NCI-H2196 (cell line): ENCODE measurements around the gene SORBS1.

ENCODE experiments used
- DNase-seq: peaks from one replicate; lab custom pipeline; 2025; ENCODE audit not compliant: unreplicated experiment; lab: John Stamatoyannopoulos, UW

SORBS1 gene

DNA sequence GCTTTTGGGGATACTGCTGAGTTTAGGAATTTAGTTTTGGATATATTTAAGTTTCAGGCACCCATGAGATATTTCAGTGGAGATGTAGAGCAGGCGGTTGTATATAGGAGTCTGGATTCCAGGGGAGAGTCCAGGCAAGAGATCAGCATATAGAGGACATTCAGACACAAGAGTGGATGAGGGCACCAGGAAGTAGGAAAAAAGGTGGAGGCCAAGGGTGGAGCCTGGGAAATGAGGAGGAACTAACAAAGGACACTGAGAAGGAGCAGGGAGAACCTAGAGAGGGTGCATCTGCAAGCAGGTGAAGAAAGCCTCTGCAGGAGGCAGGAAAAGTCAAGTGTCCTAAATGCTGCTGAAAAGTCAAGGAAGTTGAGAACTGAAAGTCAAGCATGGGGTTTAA lies 257.2 kb downstream of the SORBS1 start:
- DNase-seq: no peak

DNA sequence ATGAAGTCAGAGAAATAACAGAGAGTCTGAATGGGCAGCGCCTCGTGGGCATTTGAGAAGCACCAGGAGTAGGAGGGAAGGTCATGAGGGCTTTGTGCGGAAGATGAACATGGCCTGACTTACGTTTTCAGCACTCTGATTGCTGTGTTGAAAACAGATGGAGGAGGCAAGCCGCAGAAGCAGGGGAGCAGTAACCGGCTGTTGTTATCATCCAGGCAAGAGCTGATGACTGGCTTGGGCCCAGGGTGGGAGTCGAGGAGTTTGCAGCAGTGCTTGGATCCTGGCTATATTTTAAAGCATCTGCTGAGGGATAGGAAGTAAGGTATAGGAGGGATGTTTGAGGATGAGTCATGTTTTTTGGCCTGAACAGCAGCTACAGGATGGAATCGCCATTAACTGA lies 257.6 kb downstream of the SORBS1 start:
- no peak for DNase-seq

DNA sequence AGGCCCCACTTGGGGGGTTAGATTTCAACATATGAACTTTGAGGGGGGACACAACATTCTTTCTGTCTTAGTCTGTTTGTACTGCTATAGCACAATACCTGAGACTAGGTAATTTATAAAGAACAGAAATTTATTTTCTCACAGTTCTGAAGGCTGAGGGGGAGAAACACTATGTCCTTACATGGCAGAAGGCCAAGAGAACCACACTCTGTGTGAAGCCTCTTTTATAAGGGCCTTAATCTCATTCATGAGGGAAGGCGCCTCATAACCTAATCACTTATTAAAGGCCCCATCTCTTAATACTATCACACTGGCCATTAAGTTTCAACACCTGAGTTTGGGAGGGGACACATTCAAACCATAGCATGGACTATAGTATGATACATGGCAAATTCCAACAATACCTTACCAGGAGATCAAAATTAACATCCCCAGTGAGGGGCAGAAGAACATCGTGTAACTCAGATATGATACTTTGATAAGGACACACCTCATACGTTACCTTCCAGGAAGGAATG lies 261.1 kb downstream of the SORBS1 start:
- no peak for DNase-seq

DNA sequence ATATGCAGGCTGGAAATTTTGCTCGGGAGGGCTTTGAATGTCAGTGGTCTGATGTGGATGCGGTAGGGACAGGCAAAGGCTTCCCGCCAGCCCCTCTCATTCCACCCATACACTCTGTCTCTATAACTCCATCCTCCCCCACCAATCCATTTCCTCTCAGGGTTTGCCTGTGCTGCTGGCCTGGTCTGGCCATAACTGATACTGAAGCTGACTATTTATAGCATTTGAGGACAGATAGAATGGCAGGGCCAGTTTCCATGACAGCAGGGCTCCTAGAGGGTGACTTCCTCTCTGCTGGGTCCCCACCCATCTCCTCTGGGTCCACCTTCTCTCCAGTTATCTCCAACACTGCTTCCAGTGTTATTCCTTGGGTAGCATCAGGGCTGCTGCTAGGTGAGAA lies 263.8 kb downstream of the SORBS1 start:
- no peak for DNase-seq

DNA sequence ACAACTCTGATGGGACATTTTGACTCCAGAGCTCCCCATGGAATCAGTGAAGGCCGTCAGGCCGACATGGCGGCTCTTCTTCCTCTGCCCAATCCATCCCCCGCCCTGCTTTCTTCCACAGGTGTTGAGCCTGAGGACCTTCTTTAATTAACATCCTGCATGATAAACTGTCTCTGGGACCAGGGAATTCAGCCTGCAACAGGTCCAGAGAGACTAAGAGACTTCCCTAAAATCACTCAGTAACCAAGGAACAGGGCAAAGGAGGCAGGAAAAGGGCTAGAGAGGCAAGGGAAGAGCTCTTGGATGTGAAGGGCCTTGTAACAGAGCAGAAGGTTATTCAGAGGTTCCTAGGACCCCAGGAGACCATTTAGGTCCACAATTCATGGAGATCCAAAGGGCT lies 264.4 kb downstream of the SORBS1 start:
- DNase-seq: no peak

DNA sequence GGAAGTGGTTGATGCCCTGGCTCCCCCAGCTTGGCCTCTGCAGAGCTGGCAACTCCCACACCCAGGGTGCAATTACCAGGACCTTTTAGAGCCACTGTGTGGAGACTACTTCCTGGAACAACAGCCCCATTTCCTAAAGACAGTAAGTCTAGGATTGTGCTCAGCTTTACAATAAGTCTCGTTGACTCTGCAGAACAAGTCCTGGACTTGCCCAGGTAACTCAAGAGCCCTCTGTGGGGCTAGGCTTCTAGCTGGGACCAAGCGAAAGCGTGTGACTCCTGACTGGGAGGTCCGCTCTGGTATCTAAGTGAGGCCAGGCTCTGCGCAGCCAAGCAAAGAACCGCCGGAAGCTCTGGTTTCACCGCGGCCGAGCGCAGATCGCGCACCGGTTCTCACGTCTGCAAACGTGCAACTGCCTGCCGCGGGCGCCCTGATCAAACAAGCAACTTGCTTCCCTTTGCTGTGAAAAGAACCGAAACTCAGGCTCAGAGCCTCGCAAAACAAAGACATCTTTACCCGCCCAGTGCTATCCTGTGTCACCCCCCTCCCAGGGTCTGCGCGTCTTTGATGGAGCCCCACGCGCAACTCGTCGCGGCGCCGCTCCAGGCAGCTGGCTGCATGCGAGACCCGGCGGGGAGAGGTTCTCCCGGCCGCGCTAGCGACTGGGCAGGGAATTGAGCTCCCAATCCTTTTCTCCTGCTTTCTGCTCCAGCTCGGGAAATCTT lies 266.0 kb downstream of the SORBS1 start:
- DNase-seq: peak; percentile 76

DNA sequence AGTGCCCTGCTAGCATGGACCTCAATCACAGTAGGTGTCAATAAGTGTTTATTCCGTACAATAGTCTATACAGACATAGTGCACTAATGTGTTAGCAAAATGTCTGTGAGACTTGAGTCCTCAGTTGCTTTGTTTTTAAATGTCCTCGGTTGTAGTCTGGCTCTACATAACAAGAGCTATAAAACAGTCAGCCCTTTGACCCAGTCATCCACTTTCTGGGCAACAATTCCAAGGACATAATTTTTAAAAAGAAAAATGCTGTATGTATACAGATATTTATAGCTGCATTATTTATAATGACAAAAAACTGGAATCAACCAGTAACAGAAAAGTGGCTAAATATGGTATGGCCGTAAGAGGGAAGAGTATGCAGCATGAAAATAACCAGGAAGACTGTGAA lies 267.5 kb downstream of the SORBS1 start:
- no peak for DNase-seq

DNA sequence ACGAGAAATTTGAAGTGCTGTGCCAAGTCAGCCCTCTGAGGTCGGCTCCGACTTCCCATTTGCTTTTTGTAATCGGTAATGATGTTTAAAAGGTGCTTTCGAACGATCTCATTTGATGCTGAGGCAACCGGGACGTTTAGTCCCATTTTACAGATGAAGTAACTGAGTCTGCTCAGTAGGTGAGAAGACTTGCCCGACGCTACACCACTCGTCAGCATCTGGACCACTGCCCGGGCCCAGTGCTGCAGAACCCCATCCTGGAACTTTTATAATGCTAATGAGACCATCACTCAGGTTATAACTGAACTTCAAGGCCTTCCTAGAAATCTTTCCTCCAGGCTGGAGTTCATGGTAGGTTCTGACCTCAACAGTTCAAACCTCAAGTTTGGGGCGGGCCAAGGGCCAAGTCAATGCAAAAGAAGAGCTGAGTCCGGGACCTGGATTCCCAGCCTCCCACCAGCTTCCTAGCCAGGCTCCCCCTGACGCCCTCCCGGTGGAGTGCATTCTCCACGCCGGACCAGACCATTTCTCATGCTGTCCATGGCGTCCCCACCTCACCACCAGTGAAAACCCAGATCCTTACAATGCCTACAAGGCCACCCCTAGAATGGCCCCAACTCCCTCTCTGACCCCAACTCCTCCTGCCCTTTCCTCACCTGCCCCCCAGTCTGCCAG lies 269.7 kb downstream of the SORBS1 start:
- no peak for DNase-seq

DNA sequence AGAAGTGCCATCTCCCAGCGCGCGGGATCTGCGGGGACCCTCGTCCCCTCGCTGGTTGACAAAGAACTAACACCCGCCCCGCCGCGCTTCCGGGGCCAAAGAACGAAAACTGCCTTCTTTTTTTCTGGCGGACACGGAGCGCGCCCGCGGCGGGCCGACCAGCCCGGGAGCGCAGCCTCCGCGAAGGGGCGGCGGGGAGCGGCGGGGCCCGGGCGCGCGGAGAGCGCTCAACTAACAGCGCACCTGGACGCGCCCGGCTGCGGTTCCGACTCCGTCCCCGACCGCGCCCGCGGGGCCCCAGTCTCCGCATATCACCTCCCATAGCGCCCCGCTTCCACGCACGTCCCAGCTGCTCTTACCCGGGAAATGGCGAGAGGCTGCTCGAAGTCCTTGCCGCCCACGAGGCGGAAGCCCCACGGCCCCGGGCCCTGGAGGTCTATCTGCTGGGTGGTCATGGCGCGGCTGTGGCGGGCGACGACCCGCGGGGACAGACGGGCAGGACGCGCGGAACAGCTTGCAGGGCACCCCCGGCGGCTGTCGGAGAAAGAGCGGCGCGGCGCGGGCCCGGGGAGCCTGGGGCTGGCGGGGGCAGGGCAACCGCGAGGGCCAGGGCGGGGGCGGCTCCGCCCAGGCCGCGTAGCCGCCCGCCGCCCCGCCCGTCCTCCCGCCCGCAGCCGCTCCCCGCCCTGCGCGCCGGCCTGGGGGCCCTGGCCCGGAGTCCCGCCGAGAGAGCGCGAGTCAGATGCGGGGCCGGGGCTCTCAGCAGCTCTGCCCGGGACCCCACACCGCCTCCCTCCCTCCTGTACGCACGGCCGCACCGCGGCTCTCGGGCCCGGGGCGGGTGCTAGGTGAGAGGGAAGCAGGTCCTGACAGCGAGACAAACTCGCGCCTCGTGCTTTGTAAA lies 270.5 kb downstream of the SORBS1 start, which contains the start of gene PDLIM1:
Gene PDLIM1 (minus strand): TSS at position 543 of the 904 bp plus-strand sequence. CDS start 88 bp downstream, at position 455.
- DNase-seq: peak; percentile 55

DNA sequence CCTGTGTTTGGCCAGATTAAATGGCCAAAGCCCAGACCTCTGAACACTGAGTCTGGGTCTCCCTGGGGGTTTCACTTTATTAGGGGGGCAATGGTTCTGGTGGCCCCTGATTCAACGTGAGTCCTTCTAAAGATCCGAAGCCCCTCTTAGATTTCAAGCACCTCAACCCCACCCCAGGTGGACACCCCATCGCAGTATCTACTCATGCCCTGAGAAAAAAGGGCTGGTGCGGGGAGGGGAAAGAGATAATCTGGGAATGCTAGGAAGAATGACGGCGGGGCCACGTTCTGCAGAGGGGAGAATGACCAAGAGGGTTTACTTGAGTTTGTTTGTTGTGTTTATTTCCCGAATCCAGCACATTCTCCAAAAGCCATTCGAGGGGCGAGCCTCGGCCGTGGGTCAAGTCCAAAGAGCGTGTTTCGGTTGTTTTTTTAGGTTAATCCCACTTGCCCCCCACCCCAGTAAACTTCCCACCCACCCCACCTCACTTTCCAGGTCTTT lies 271.2 kb downstream of the SORBS1 start:
- no peak for DNase-seq

DNA sequence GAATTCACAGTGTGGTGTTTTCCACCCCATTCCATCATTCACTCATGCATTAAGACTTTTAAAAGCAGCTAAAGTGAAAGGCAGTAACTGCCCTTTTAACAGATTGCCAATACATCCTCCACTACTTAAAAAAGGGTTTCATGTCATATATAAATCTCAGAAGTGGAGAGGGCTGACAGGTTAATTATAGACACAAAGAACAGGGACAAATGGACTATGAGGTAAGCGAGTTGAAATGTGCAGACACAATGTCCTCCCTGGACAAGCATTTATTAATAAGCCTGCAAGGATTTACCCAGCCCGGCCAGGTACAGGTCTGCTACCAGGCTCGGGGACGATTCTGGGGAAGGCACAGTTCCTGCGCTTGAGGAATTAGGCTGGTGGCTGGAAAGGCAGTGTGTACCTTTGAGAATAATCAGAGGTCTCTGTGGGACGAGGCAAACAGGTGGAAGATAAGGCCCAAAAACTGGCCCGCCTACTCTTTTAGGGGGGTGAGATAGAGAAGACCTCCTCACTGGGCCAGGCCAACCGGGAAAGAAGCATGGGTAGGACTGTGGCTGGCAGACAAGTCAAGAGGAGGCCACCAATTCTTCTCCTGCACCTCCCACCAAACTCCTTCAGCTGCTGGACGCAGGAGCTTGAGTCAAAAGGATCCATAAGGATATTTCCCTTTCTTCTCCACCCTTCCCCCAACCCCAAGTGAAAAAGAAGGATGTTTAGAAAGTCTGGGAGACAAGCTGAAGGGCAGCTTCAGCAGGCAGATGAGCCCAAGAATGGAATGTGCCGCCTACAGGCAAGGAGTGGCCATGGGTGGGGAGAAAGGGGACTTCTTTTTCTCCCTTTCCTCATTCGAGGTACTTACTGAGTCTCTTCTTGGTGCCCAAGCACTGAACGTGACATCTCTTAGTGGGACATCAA lies 271.9 kb downstream of the SORBS1 start:
- DNase-seq: no peak

DNA sequence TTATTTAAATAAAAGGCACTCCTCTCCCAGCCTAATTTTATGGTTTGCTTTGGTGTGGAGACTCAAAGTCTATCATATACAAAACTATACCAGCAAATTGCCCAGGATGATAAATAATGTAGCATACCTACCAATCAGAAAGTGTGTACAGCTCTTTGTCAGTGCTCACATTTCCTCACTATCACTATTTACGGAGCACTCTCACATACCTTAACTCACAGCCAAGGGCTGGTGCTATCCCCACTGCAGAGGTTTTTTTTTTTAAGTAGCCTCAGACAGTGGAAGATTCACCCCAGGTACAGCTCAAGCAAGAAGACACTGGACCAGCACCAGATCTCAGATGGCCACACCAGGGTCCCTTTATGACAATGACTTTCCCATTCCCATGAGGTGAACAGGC lies 272.9 kb downstream of the SORBS1 start:
- no peak for DNase-seq

DNA sequence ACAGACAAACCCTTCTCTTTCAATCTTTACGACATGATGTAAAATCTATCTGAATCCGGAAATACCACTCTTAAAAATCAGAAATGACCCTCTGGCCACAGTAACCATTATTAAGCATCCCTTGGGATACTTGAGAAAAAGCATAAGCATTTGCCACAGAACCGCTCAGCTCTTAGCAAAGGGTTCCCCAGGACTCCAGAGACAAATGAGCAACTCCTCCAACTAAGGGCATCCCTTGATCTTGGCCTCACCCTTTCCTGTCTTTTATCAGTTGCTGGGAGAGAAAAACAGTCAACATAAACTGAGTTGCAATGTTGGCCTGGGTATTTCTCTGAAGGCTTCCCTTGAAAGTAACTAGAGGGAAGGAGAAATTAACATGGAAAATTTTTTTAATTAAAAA lies 273.9 kb downstream of the SORBS1 start:
- DNase-seq: no peak

DNA sequence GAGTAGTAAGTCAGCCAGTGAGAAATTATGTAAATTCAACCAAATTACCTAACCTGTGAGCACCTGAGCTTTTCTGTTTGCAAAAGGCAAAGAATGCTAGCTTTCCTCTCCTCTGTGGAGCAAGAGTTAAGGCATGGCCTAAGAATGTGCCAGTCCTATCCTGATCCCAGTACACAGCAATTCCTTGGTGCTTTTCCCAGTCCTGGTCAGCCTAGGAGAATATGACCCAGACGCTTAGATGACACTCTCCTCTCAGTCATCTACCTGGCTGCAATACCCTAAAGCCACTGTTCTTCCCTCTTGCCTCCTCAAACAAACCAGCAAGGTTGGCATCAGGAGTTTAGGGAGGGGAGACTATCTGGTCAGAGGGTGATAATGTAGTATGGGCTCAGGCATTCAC lies 274.5 kb downstream of the SORBS1 start:
- no peak for DNase-seq

DNA sequence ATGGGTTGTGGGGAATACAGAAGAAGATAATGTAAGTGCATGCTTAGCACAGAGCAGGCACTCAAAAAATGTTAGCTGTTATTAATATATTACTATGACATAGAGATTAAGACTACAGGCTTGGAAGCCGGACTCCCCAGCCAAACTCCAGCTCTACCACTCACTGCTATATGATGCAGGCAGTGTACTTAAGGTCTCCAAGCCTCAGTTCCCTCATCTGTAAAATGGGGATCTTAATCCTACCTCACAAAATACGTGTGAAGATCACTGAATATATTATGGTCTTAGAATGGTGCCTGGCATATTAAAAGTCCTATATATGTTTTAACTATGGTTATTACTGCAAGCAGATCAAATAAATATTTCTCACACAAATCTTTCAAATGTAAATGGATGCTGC lies 275.6 kb downstream of the SORBS1 start:
- DNase-seq: no peak

DNA sequence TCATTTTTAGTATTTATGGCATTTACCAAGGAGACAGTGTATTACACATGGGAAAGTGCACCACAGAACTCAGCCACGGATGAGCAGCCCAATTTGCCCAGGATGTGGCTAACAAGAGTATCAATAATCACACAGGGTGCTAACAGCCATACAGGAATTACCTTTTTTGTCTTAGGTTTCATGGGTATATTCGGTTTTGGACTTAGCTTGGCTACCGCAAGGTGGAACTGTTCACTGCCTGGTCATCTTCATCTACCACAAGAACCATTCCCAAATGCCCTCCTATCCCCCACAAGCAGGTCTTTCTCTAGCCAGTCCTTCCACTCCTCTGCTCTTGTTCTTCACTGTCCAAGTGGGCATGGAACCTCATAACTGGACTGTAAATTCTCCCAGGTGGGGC lies 276.4 kb downstream of the SORBS1 start:
- no peak for DNase-seq

DNA sequence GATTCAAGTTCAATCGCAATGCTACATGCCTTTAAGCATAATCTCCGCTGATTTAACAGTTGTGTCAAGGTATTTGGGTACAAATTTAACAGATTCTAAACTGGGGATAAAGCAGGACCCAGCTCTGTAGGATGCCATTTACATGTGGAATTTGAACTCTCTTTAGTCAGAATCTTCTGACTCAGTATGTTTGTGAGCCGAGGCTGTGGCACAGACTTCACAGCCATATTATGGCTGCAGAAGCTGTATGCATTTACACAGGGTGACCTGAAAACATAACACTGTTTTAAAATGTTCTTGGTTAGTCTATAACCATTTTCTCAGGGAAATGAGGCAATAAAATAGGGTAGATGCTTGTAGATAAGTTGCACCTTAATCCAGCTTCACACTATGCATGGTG lies 279.1 kb downstream of the SORBS1 start:
- DNase-seq: no peak

DNA sequence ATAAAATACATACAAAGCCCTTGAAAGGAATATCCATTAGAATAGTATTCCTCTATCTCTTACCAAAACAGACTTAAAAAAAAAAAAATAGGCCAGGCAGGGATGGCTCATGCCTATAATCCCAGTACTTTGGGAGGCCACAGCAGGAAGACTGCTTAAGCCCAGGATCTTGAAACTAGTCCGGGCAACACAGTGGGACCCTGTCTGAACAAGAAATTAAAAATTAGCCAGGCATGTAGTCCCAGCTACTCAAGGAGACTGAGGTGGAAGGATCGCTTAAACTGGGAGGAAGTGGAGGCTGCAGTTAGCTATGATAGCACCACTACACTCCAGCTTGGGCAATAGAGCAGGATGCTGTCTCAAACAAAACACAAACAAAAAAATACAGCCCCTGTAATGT lies 280.0 kb downstream of the SORBS1 start:
- no peak for DNase-seq

DNA sequence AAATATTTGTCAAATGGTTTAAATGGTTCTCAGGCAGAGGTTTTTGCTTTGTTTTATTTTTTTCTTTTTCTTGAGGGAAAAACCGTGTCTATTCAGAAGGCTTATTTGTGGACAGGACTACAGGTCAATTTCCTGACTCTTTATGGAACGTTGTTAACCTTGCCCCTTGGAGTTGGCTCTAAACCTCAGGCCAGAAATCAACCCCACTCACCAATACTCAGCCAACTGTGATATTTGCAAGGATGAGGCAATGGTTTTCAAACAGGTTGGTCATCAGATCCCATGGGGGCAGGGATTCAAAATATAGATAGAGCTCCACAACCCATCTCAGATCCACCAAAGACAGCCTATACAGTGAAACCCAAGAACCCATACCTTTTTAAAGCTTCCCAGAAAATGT lies 280.5 kb downstream of the SORBS1 start:
- DNase-seq: no peak
